Measurements from ENCODE around the gene GDNF. TPM values are rescaled to one million over a fixed set of nuclear protein-coding genes. Genes with fewer than 3 reads are reported as not detected.

The GDNF gene
- total RNA-seq, result 0.29 and 1.2 TPM in 2 replicates

GRCh38 chr5:37839407-37840052 is at the start of gene GDNF:
Gene GDNF (minus strand): TSS chr5:37840041. CDS start chr5:37834796, 5,245 bp downstream.

Data from smooth muscle cell of trachea (primary cell).